KMS-11 (cell line): ENCODE data around the gene RAB7B.

Source experiments
- H2AFZ ChIP-seq: fragments of 200-600 bp; sonication (generic); 2 replicates; pipeline ENCODE4 v1.6.1; 2016; ENCODE audit warnings: antibody characterized with exemption, mixed run types, low read depth
- H3K27ac ChIP-seq: fragments of 200-600 bp; sonication (generic); 2 replicates; pipeline ENCODE4 v1.6.1; 2016; ENCODE audit warnings: mild to moderate bottlenecking, mixed run types
- H3K27me3 ChIP-seq: fragments of 200-600 bp; sonication (generic); 2 replicates; pipeline ENCODE4 v1.6.1; 2017; ENCODE audit warnings: mild to moderate bottlenecking, low read depth, mixed run types, moderate library complexity; ENCODE audit not compliant: insufficient read depth
- H3K36me3 ChIP-seq: fragments of 200-600 bp; sonication (generic); 2 replicates; pipeline ENCODE4 v1.6.1; 2017; ENCODE audit warnings: mild to moderate bottlenecking, mixed run types; ENCODE audit not compliant: insufficient read depth
- H3K4me1 ChIP-seq: fragments of 200-600 bp; sonication (generic); 2 replicates; pipeline ENCODE4 v1.6.1; 2016; ENCODE audit warnings: mild to moderate bottlenecking, low read depth, mixed run types; ENCODE audit not compliant: poor library complexity, severe bottlenecking
- H3K4me2 ChIP-seq: fragments of 200-600 bp; sonication (generic); 2 replicates; pipeline ENCODE4 v1.7.0; 2016; ENCODE audit warnings: mild to moderate bottlenecking, mixed run types
- H3K4me3 ChIP-seq: fragments of 200-600 bp; sonication (generic); IDR thresholded peaks from 2 replicates; pipeline ENCODE4 v1.6.1; 2017; ENCODE audit warnings: low read depth, low read length, mixed read lengths; ENCODE audit not compliant: insufficient read depth
- H3K79me2 ChIP-seq: fragments of 200-600 bp; sonication (generic); 2 replicates; pipeline ENCODE4 v1.6.1; 2016; ENCODE audit warnings: low read depth, mixed run types; ENCODE audit not compliant: insufficient read depth
- H3K9ac ChIP-seq: fragments of 200-600 bp; sonication (generic); 2 replicates; pipeline ENCODE4 v1.6.1; 2016; ENCODE audit warnings: mild to moderate bottlenecking, mixed run types
- H4K20me1 ChIP-seq: fragments of 200-600 bp; sonication (generic); 2 replicates; pipeline ENCODE4 v1.6.1; 2016; ENCODE audit warnings: mild to moderate bottlenecking, mixed run types; ENCODE audit not compliant: insufficient read depth
- CTCF ChIP-seq: fragments of 200-600 bp; sonication (generic); conservative IDR thresholded peaks from 2 replicates; pipeline ENCODE4 v1.6.1; 2017; ENCODE audit warnings: low read depth, mild to moderate bottlenecking, antibody characterized with exemption, low read length, moderate library complexity, mixed read lengths

Gene RAB7B

GRCh38 chr1:205967554-205968335 lies 35.5 kb downstream of the RAB7B start:
- H3K36me3 ChIP-seq: no peaks in the 10 kb centered on the region
- no peak overlapping the region for H3K4me3 ChIP-seq
- H3K79me2 ChIP-seq: no peaks in the 10 kb centered on the region
- H3K27me3 ChIP-seq: no peaks in the 10 kb centered on the region
- no peaks in the 10 kb centered on the region for H3K4me1 ChIP-seq
- no peak overlapping the region for H3K4me2 ChIP-seq
- no peak overlapping the region for H3K27ac ChIP-seq
- no peak for TF ChIP-seq CTCF
- no peak overlapping the region for H3K9ac ChIP-seq
- no peaks in the 10 kb centered on the region for H4K20me1 ChIP-seq
- H2AFZ ChIP-seq: no peak overlapping the region

GRCh38 chr1:205965036-205965884 lies 37.9 kb downstream of the RAB7B start:
- Histone ChIP-seq H4K20me1 (no peaks in the 10 kb centered on the region), H2AFZ (no peak overlapping the region), H3K79me2 (no peaks in the 10 kb centered on the region), H3K36me3 (no peaks in the 10 kb centered on the region), H3K4me3 (no peak overlapping the region), H3K27me3 (no peaks in the 10 kb centered on the region), H3K27ac (no peak overlapping the region), H3K4me1 (peaks cover 14% of the 10 kb centered on the region), H3K9ac (no peak overlapping the region), H3K4me2 (no peak overlapping the region)
- no peak for TF ChIP-seq CTCF

- Histone ChIP-seq H3K36me3 (no peaks in the 10 kb centered on the region), H3K4me2 (no peak overlapping the region), H3K9ac (no peak overlapping the region), H3K27me3 (no peaks in the 10 kb centered on the region), H2AFZ (no peak overlapping the region), H3K4me3 (no peak overlapping the region), H3K79me2 (no peaks in the 10 kb centered on the region), H3K4me1 (peaks cover 14% of the 10 kb centered on the region), H4K20me1 (no peaks in the 10 kb centered on the region), H3K27ac (no peak overlapping the region)
- TF ChIP-seq CTCF: no peak
These were observed 39.6 kb downstream of the RAB7B start for GRCh38 chr1:205963352-205964155.

GRCh38 chr1:205962821-205963221 lies 40.4 kb downstream of the RAB7B start:
- H3K9ac ChIP-seq: no peak overlapping the region
- no peaks in the 10 kb centered on the region for H3K27me3 ChIP-seq
- no peak overlapping the region for H3K4me3 ChIP-seq
- no peaks in the 10 kb centered on the region for H4K20me1 ChIP-seq
- peaks cover 14% of the 10 kb centered on the region for H3K4me1 ChIP-seq
- no peak overlapping the region for H3K4me2 ChIP-seq
- H3K36me3 ChIP-seq: no peaks in the 10 kb centered on the region
- TF ChIP-seq CTCF: no peak
- no peak overlapping the region for H3K27ac ChIP-seq
- no peak overlapping the region for H2AFZ ChIP-seq
- H3K79me2 ChIP-seq: no peaks in the 10 kb centered on the region
